DOHH2 (cell line): ENCODE results near the gene PTPRN2.
"Not testable (repeated sequence)": the region's sequence is repeated elsewhere in the genome, so short reads cannot be mapped to it uniquely, and the experiment has no call there.

ENCODE experiments used
- H3F3A ChIP-seq: fragments of 200-600 bp; sonication (generic), shearing (Covaris generic); 2 replicates; pipeline ENCODE4 v1.6.0; 2016; ENCODE audit warnings: antibody characterized with exemption, mild to moderate bottlenecking; ENCODE audit not compliant: control insufficient read depth, insufficient read depth
- H3K27ac ChIP-seq: fragments of 200-600 bp; sonication (generic); 2 replicates; pipeline ENCODE4 v1.5.1; 2014; ENCODE audit warnings: low read depth, mild to moderate bottlenecking, low read length, moderate library complexity
- H3K27me3 ChIP-seq: fragments of 200-600 bp; sonication (generic); 2 replicates; pipeline ENCODE4 v1.6.1; 2014; ENCODE audit warnings: mild to moderate bottlenecking, low read length, mixed read lengths; ENCODE audit not compliant: control insufficient read depth
- H3K36me3 ChIP-seq: fragments of 200-600 bp; sonication (generic); 2 replicates; pipeline ENCODE4 v1.6.1; 2014; ENCODE audit warnings: mild to moderate bottlenecking, low read length, moderate library complexity, mixed read lengths; ENCODE audit not compliant: control insufficient read depth
- H3K4me1 ChIP-seq: fragments of 200-600 bp; sonication (generic); 2 replicates; pipeline ENCODE4 v1.6.1; 2014; ENCODE audit warnings: mild to moderate bottlenecking, low read length, mixed read lengths; ENCODE audit not compliant: control insufficient read depth
- H3K4me2 ChIP-seq: fragments of 200-600 bp; sonication (generic); 2 replicates; pipeline ENCODE4 v1.6.0; 2014; ENCODE audit warnings: mild to moderate bottlenecking, low read length, moderate library complexity
- H3K4me3 ChIP-seq: fragments of 200-600 bp; sonication (generic); 2 replicates; pipeline ENCODE4 v1.5.1; 2014; ENCODE audit warnings: mild to moderate bottlenecking, low read length, mixed read lengths
- H3K79me2 ChIP-seq: fragments of 200-600 bp; sonication (generic); 2 replicates; pipeline ENCODE4 v1.6.1; 2014; ENCODE audit warnings: mild to moderate bottlenecking, low read length, mixed read lengths; ENCODE audit not compliant: control insufficient read depth
- H3K9me2 ChIP-seq: fragments of 200-600 bp; sonication (generic); replicated peaks from 2 replicates; pipeline ENCODE4 v1.6.1; 2014; ENCODE audit warnings: mild to moderate bottlenecking, low read length, mixed read lengths; ENCODE audit not compliant: control insufficient read depth
- H3K9me3 ChIP-seq: fragments of 200-600 bp; sonication (generic); 2 replicates; pipeline ENCODE4 v1.6.1; 2014; ENCODE audit warnings: antibody characterized with exemption, low read length, mixed read lengths; ENCODE audit not compliant: control insufficient read depth, insufficient read depth
- H4K20me1 ChIP-seq: fragments of 200-600 bp; sonication (generic); 2 replicates; pipeline ENCODE4 v1.6.0; 2014; ENCODE audit warnings: low read depth, mild to moderate bottlenecking, antibody characterized with exemption, low read length, moderate library complexity; ENCODE audit not compliant: control insufficient read depth, insufficient read depth
- EZH2phosphoT487 ChIP-seq: fragments of 200-600 bp; sonication (generic); IDR thresholded peaks from 2 replicates; pipeline ENCODE4 v1.6.1; 2017; ENCODE audit warnings: borderline replicate concordance, mild to moderate bottlenecking, antibody characterized with exemption, low read length, moderate library complexity, mixed read lengths
- TF ChIP-seq, protein P1 (sequence below): fragments of 200-600 bp; sonication (generic); IDR thresholded peaks from one replicate; pipeline ENCODE4 v1.5.1; 2014; ENCODE audit warnings: antibody characterized with exemption, mild to moderate bottlenecking, low read depth, low read length; ENCODE audit not compliant: poor library complexity, severe bottlenecking

Gene PTPRN2

DNA sequence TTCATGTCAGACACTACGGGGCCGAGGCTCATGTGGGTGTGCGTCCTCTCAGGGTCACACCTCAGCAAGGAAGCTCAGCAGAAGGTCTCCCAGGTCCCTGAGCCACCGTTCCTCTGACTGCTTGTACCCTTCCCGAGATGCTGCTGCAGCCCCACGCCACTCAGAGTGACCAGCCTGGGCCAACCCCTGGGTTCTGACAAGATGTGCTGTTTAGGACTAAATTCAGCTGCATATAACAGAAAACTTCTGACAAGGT lies 738.4 kb downstream of the PTPRN2 start:
- Histone ChIP-seq H3K79me2 (no peaks in the 10 kb centered on the region), H3K36me3 (no peaks in the 10 kb centered on the region), H3K4me2 (no peak overlapping the region), H3K9me2 (no peaks in the 10 kb centered on the region), H4K20me1 (no peaks in the 10 kb centered on the region), H3K4me3 (no peak overlapping the region), H3K27ac (no peak overlapping the region), H3K4me1 (no peaks in the 10 kb centered on the region), H3F3A (no peaks in the 10 kb centered on the region), H3K9me3 (peaks cover 38% of the 10 kb centered on the region; the same call in 1 of the 2 replicates), H3K27me3 (no peaks in the 10 kb centered on the region)
- TF ChIP-seq, protein P1, sequence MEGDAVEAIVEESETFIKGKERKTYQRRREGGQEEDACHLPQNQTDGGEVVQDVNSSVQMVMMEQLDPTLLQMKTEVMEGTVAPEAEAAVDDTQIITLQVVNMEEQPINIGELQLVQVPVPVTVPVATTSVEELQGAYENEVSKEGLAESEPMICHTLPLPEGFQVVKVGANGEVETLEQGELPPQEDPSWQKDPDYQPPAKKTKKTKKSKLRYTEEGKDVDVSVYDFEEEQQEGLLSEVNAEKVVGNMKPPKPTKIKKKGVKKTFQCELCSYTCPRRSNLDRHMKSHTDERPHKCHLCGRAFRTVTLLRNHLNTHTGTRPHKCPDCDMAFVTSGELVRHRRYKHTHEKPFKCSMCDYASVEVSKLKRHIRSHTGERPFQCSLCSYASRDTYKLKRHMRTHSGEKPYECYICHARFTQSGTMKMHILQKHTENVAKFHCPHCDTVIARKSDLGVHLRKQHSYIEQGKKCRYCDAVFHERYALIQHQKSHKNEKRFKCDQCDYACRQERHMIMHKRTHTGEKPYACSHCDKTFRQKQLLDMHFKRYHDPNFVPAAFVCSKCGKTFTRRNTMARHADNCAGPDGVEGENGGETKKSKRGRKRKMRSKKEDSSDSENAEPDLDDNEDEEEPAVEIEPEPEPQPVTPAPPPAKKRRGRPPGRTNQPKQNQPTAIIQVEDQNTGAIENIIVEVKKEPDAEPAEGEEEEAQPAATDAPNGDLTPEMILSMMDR = no peak
- no peak for TF ChIP-seq EZH2phosphoT487

DNA sequence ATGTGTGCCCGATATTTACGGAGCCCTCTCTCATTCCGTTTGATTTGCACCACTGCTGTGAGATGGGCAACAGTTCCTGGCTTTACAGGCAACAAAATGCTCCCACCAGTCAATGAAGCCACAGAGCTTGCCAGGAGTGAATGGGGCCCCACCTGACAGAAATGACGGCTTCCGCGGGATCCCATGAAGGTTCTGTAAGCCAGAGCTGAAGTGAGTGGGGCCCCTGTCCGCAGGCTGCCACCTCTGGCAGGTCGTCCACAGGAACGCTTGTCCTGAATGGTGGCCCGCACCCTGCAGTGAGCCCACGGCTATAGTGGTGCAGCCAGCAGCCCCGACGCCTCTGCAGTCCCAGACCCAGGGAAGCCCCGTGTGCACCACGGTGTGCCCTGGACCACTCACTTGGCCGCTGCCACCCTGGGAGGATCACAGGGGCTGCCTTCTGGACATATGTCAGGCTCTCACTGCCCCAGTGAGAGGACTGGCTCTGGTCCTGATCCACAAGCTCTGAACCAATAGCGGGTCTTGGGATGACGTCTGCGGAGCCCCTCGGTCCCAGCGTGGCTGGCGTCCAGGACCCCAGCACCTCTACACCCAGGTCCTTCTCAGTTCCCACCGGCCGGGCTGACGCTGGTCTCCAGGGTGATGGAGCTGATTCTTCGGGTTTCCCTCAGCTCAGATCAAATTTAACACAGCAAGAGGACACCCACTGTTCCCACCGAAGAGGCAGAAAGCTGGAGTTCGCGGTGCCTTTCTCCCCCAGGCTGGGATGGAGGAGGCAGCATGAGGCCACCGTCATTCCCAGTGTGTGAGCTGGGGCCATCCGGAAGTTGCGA lies 738.9 kb downstream of the PTPRN2 start:
- Histone ChIP-seq H4K20me1 (no peaks in the 10 kb centered on the region), H3K9me3 (peaks cover 39% of the 10 kb centered on the region; the same call in 1 of the 2 replicates), H3K79me2 (no peaks in the 10 kb centered on the region), H3F3A (no peaks in the 10 kb centered on the region), H3K4me2 (no peak overlapping the region), H3K36me3 (no peaks in the 10 kb centered on the region), H3K9me2 (no peaks in the 10 kb centered on the region), H3K4me1 (no peaks in the 10 kb centered on the region), H3K4me3 (no peak overlapping the region), H3K27me3 (no peaks in the 10 kb centered on the region), H3K27ac (no peak overlapping the region)
- TF ChIP-seq, protein P1 = no peak
- TF ChIP-seq EZH2phosphoT487 = no peak

DNA sequence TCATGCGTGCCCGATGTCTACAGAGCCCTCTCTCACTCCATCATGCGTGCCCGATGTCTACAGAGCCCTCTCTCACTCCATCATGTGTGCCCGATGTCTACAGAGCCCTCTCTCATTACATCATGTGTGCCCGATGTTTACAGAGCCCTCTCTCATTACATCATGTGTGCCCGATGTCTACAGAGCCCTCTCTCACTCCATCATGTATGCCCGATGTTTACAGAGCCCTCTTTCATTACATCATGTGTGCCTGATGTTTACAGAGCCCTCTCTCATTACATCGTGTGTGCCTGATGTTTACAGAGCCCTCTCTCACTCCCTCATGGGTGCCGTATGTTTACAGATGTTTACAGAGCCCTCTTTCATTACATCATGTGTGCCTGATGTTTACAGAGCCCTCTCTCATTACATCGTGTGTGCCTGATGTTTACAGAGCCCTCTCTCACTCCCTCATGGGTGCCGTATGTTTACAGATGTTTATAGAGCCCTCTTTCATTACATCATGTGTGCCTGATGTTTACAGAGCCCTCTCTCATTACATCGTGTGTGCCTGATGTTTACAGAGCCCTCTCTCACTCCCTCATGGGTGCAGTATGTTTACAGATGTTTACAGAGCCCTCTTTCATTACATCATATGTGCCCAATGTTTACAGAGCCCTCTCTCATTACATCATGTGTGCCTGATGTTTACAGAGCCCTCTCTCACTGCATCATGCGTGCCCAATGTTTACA lies 739.7 kb downstream of the PTPRN2 start:
- not testable (repeated sequence) for H3K4me1 ChIP-seq, H3F3A ChIP-seq, H3K79me2 ChIP-seq, H3K36me3 ChIP-seq, H3K9me2 ChIP-seq, H3K4me3 ChIP-seq, H3K27ac ChIP-seq, H3K27me3 ChIP-seq, H4K20me1 ChIP-seq, H3K4me2 ChIP-seq
- peaks cover 43% of the 10 kb centered on the region; the same call in 1 of the 2 replicates for H3K9me3 ChIP-seq

DNA sequence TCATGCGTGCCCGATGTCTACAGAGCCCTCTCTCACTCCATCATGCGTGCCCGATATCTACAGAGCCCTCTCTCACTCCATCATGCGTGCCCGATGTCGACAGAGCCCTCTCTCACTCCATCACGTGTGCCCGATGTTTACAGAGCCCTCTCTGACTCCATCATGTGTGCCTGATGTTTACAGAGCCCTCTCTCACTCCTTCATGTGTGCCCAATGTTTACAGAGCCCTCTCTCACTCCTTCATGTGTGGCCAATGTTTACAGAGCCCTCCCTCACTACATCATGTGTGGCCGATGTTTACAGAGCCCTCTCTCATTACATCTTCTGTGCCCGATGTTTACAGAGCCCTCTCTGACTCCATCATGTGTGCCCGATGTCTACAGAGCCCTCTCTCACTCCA lies 740.9 kb downstream of the PTPRN2 start:
- H3K79me2 ChIP-seq, H3K4me1 ChIP-seq, H3K4me3 ChIP-seq, H4K20me1 ChIP-seq, H3K27me3 ChIP-seq, H3F3A ChIP-seq, H3K9me2 ChIP-seq, H3K4me2 ChIP-seq, H3K27ac ChIP-seq, H3K36me3 ChIP-seq: not testable (repeated sequence)
- peaks cover 52% of the 10 kb centered on the region; the same call in 1 of the 2 replicates for H3K9me3 ChIP-seq
